ENCODE measurements around the gene LARGE2. TPM values are rescaled to one million over a fixed set of nuclear protein-coding genes. Genes with fewer than 3 reads are reported as not detected.
A peak's percentile ranks its signal among the peaks of the same experiment; 100 is the strongest.

LARGE2 gene
- total RNA-seq, 8 experiments from 2014 or later: 0.16 to 1.5 (median 0.46) TPM; not detected in 1

GRCh38 chr11:45973601-45974000 lies 51.1 kb downstream of the LARGE2 start:
- H3K27ac ChIP-seq: no peak overlapping the region
- no peak for ATAC-seq (replicated peaks in 6 of 8)
- WGBS, 10 experiments: 80 to 100% (median 91%) methylated on average over 1 to 4 of the region's 4 CpGs; no CpG with 5 or more reads in 2 of the 10 experiments
- in situ Hi-C loops (cut with MboI; ENCODE audit: low pct_unique_long_range_greater_than_20kb in 2 of 9, low sequenced_read_pairs in 9 of 9, unreplicated experiment in 9 of 9): no loop called here
- no peaks in the 10 kb centered on the region for H3K4me1 ChIP-seq (replicated peaks in 1 of 2)
- H3K4me3 ChIP-seq: no peak overlapping the region

- Histone ChIP-seq H3K4me1 (replicated peaks in 1 of 2) (no peaks in the 10 kb centered on the region), H3K4me3 (no peak overlapping the region), H3K27ac (no peak overlapping the region)
- WGBS, 10 experiments: 60 to 100% (median 100%) methylated on average over 1 of the region's 1 CpG; no CpG with 5 or more reads in 3 of the 10 experiments
- ATAC-seq (replicated peaks in 6 of 8): peak in 2 of 8 experiments; percentile 27 to 33
- in situ Hi-C loops (cut with MboI; ENCODE audit: low pct_unique_long_range_greater_than_20kb in 2 of 9, low sequenced_read_pairs in 9 of 9, unreplicated experiment in 9 of 9): no loop called here
Measured at GRCh38 chr11:45974806-45975205, 52.4 kb downstream of the LARGE2 start.

Other genes with a start within 250 kb of the LARGE2 start
- gene SLC35C1, start 117.5 kb upstream of the LARGE2 start, total RNA-seq: 10 to 100 TPM in 3 of 8 experiments, 1 to 10 TPM in 5; 4.5 to 27.2 (median 7.1) TPM
- 10 to 100 TPM; 11.3 to 35.7 (median 22.3) TPM for gene CRY2, start 75.2 kb upstream of the LARGE2 start, total RNA-seq
- 10 to 100 TPM in 5 of 8 experiments, 1 to 10 TPM in 3; 6.3 to 86.5 (median 38.6) TPM for gene MAPK8IP1, start 37.0 kb upstream of the LARGE2 start, total RNA-seq
- 1 to 10 TPM in 5 of 8 experiments, under 1 TPM in 2, not detected in 1; 0.60 to 5.1 (median 1.7) TPM for gene FREY1, start 15.4 kb upstream of the LARGE2 start, total RNA-seq
- gene PEX16, start 4.8 kb upstream of the LARGE2 start, total RNA-seq: 10 to 100 TPM; 22.7 to 51.5 (median 28.6) TPM
- 10 to 100 TPM; 10.5 to 40.2 (median 28.6) TPM for gene PHF21A, start 198.8 kb downstream of the LARGE2 start, total RNA-seq

Measured in motor neuron (in vitro differentiated cells).